ENCODE results near the gene CDH13.

The CDH13 gene

GRCh38 chr16:83116274-83116892 lies 489.6 kb downstream of the CDH13 start:
- Histone ChIP-seq H3K4me1 (ENCODE audit: control insufficient read depth, insufficient read depth, low read length) (no peaks in the 10 kb centered on the region), H3K27ac (ENCODE audit: extremely low read depth, low read depth, low read length) (no peak overlapping the region), H3K9me3 (ENCODE audit: control insufficient read depth, insufficient read depth, low read depth, low read length) (no peaks in the 10 kb centered on the region), H3K36me3 (ENCODE audit: control insufficient read depth in 2 of 2, insufficient read depth in 1 of 2, low read length in 2 of 2) (no peaks in the 10 kb centered on the region), H3K4me3 (ENCODE audit: low read depth, low read length) (no peak overlapping the region)
- ChIA-PET POLR2A (no interaction called here), CTCF (interaction anchor here (0.7 kb wide), 1 partner anchor 102 kb away, joined by 3 read pairs; no protein-coding TSS in a partner anchor)
- TF ChIP-seq KLF1 (tag by site-specific recombination; IDR thresholded peaks at IDR 0.05) (no peak), MEIS1 (CRISPR knock-in tag; IDR thresholded peaks at IDR 0.05; ENCODE audit: borderline replicate concordance) (no peak), YY2 (tag by site-specific recombination; IDR thresholded peaks at IDR 0.05) (no peak), ZNF654 (tag by site-specific recombination; IDR thresholded peaks at IDR 0.05; ENCODE audit: low read depth) (no peak), IKZF3 (tag by site-specific recombination; IDR thresholded peaks at IDR 0.05) (no peak), SCRT1 (tag by site-specific recombination; IDR thresholded peaks at IDR 0.05; ENCODE audit: borderline replicate concordance) (no peak)

GRCh38 chr16:83117810-83118209 lies 491.0 kb downstream of the CDH13 start:
- Histone ChIP-seq H3K9me3 (ENCODE audit: control insufficient read depth, insufficient read depth, low read depth, low read length) (no peaks in the 10 kb centered on the region), H3K36me3 (ENCODE audit: control insufficient read depth in 2 of 2, insufficient read depth in 1 of 2, low read length in 2 of 2) (no peaks in the 10 kb centered on the region), H3K4me3 (ENCODE audit: low read depth, low read length) (no peak overlapping the region), H3K4me1 (ENCODE audit: control insufficient read depth, insufficient read depth, low read length) (no peaks in the 10 kb centered on the region), H3K27ac (ENCODE audit: extremely low read depth, low read depth, low read length) (no peak overlapping the region)
- no peak for TF ChIP-seq MYNN (tag by site-specific recombination; IDR thresholded peaks at IDR 0.05; ENCODE audit: borderline replicate concordance)
- TF ChIP-seq KLF10 (tag by site-specific recombination; IDR thresholded peaks at IDR 0.05): no peak
- no peak for TF ChIP-seq SP2 (tag by site-specific recombination; IDR thresholded peaks at IDR 0.05)
- no peak for TF ChIP-seq ZNF138 (tag by site-specific recombination; IDR thresholded peaks at IDR 0.05; ENCODE audit: borderline replicate concordance)
- no peak for TF ChIP-seq ZNF639 (tag by site-specific recombination; IDR thresholded peaks at IDR 0.05)
- TF ChIP-seq MZF1 (tag by site-specific recombination; IDR thresholded peaks at IDR 0.05; ENCODE audit: borderline replicate concordance): no peak
- no peak for TF ChIP-seq ZNF561 (tag by site-specific recombination; IDR thresholded peaks at IDR 0.05; ENCODE audit: borderline replicate concordance)
- TF ChIP-seq ZNF350 (tag by site-specific recombination; IDR thresholded peaks at IDR 0.05): no peak
- TF ChIP-seq ZNF221 (tag by site-specific recombination; IDR thresholded peaks at IDR 0.05; ENCODE audit: borderline replicate concordance): no peak
- TF ChIP-seq ZFHX2 (tag by site-specific recombination; conservative IDR thresholded peaks at IDR 0.05): no peak
- TF ChIP-seq ZNF112 (tag by site-specific recombination; IDR thresholded peaks at IDR 0.05): no peak
- no peak for TF ChIP-seq ZNF558 (tag by site-specific recombination; IDR thresholded peaks at IDR 0.05)
- TF ChIP-seq ZNF529 (tag by site-specific recombination; IDR thresholded peaks at IDR 0.05; ENCODE audit: insufficient replicate concordance): no peak
- no peak for TF ChIP-seq ZBTB17 (tag by site-specific recombination; IDR thresholded peaks at IDR 0.05)
- no peak for TF ChIP-seq ZFP41 (tag by site-specific recombination; IDR thresholded peaks at IDR 0.05; ENCODE audit: borderline replicate concordance)
- TF ChIP-seq ZNF660 (tag by site-specific recombination; IDR thresholded peaks at IDR 0.05): no peak
- no peak for TF ChIP-seq ZBTB44 (tag by site-specific recombination; IDR thresholded peaks at IDR 0.05)
- TF ChIP-seq ZNF37A (tag by site-specific recombination; IDR thresholded peaks at IDR 0.05): no peak
- POLR2A ChIA-PET: no interaction called here
- CTCF ChIA-PET: no interaction called here

All from HEK293 (cell line).